GM13976 (cell line): Measurements from ENCODE around the gene MYBPC1.
"Not testable (repeated sequence)": the region's sequence is repeated elsewhere in the genome, so short reads cannot be mapped to it uniquely, and the experiment has no call there.

Source experiments
- DNase-seq: peaks from one replicate; pipeline ENCODE4 v3.0.0; 2012; ENCODE audit warnings: low spot score
- in situ Hi-C: fragments of 300-500 bp; cut with MboI; formaldehyde crosslinking; loops from one replicate; pipeline ENCODE4 v1.12.0; 2022; ENCODE audit warnings: low sequenced_read_pairs, mixed read lengths, inconsistent platforms; ENCODE audit not compliant: unreplicated experiment
- TF ChIP-seq, protein P1 (sequence below): IDR thresholded peaks from 2 replicates; pipeline ENCODE4 v1.5.1; 2012; ENCODE audit warnings: borderline replicate concordance, mild to moderate bottlenecking; ENCODE audit not compliant: insufficient read depth; ENCODE audit errors: extremely low read depth, missing control alignments, control extremely low read depth

MYBPC1 gene

DNA sequence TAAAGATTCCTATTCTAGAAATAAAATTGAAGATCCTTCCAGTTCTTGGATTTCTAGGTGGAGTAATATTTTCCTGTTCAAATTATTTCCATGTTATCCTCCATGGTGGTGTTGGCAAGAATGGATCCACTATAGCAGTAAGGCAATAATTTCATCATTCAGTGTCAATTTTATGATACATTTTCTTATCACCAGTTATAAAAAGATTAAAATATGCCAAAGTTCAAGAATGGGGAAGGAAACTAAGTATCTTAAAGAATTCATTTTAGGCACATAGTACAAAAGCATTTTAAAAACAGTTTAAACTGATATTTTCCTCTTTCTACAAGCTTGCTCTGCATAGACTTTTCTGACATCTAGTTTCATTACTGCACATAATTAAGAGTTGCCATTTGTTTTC, 125.3 kb downstream of the MYBPC1 start:
- DNase-seq, result no peak
- TF ChIP-seq, protein P1, sequence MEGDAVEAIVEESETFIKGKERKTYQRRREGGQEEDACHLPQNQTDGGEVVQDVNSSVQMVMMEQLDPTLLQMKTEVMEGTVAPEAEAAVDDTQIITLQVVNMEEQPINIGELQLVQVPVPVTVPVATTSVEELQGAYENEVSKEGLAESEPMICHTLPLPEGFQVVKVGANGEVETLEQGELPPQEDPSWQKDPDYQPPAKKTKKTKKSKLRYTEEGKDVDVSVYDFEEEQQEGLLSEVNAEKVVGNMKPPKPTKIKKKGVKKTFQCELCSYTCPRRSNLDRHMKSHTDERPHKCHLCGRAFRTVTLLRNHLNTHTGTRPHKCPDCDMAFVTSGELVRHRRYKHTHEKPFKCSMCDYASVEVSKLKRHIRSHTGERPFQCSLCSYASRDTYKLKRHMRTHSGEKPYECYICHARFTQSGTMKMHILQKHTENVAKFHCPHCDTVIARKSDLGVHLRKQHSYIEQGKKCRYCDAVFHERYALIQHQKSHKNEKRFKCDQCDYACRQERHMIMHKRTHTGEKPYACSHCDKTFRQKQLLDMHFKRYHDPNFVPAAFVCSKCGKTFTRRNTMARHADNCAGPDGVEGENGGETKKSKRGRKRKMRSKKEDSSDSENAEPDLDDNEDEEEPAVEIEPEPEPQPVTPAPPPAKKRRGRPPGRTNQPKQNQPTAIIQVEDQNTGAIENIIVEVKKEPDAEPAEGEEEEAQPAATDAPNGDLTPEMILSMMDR, result no peak
- in situ Hi-C loops, result no loop called here

DNA sequence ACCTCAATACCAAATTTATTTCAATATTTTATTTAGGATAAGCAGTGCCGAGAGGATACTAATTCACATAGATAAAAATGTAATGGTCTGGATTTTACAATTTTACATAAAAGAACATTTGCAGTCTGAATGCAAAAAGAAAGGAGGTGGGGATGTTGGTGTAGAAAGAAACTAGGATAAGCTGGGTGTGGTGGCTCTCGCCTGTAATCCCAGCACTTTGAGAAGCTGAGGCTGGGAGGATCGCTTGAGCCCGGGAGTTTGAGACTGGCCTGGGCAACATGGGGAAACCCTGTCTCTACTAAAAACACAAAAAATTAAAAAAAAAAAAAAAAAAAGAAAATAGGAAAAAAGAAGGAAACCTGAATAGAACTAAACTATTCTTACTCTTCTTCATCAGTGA, 127.6 kb downstream of the MYBPC1 start:
- no peak for DNase-seq
- in situ Hi-C loops, result no loop called here
- TF ChIP-seq, protein P1, result no peak

DNA sequence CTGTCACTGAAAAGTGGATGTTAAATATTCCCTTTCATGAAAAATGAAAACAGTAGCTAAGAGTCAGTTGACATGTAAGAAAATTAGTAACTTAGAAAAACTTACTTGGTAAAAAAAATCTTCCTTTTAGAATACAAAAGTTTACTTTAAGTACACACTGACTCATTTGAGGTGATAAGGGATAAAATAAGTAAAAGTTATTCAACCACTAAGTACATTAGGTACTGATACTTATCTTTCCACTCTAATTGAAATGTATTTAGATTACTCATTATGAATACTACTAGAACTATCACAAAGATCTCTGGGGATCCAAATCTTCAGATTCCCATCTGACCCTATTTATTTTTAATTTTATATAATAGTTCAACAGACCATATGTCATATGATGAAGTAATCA, 132.3 kb downstream of the MYBPC1 start:
- in situ Hi-C loops, result no loop called here
- DNase-seq, result no peak
- TF ChIP-seq, protein P1, result no peak

DNA sequence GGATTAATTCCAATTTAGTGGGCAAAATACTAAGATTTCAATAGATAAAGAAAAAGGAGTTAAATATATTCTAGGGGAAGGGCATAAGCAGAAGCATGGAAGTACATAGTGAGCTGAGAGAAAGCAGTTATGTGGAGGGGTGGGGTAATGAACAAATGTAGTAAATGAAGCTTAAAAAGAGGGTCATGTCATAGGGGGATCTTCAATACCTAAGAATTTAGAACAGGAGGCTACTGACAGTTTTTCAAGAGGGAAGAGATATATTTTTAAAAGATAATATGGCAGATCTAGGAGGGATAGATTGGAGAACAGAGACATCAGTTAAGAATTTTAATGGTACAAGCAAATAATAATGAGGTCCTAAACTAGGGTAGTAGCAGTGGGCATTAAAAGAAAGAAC, 135.1 kb downstream of the MYBPC1 start:
- DNase-seq, result no peak
- TF ChIP-seq, protein P1, result no peak
- in situ Hi-C loops, result no loop called here

DNA sequence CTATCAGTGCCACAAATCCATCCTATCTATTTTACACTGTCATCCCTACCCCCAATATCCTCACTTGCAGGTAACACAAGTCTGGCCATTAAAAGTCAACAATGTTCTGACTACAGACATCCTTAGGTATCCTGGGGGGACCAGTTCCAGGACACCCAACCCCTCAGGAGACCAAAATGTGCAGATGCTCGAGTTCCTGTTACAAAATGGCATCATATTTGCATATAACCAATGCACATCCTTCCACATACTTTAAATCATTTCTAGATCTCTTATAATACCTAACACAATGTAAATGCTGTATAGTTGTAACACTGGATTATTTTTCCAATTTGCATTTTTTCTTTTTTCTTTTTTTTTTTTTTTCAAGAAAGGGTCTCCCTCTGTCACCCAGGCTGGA, 137.5 kb downstream of the MYBPC1 start:
- TF ChIP-seq, protein P1, result no peak
- in situ Hi-C loops, result no loop called here
- DNase-seq, result no peak

DNA sequence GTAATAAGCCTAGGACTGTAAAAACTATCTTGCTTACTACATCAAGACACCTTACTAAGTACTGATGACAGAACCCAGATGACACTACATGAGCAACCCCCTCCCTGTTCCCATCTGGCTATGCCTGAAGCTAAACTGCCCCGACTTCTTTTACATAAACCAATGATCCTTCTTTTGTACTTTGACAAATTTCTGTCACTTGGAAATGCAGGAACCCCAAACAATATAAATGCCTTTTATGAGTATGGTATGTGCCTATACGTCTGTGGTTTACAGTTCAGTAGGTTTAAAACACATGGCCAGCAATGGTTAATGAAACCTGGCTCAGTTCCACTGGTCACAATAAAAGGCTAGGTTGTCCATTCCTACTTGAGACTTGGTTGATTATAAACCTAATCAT, 138.4 kb downstream of the MYBPC1 start:
- no peak for DNase-seq
- in situ Hi-C loops, result no loop called here
- TF ChIP-seq, protein P1, result no peak

DNA sequence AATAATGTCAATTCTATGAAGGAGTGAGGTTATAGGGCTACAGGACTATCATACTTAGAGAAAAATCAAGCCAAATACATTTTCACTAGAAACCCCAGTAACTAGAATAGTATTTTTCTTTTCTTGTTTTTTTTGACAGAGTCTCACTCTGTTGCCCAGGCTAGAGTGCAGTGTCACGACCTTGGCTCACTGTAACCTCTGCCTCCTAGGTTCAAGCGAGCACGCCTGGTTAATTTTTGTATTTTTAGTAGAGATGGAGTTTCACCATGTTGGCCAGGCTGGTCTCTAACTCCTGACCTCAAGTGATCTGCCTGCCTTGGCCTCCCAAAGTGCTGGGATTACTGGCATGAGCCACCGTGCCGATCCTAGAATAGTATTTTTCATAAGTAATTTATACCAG, 139.7 kb downstream of the MYBPC1 start:
- in situ Hi-C loops, DNase-seq: not testable (repeated sequence)
